Heart right ventricle (tissue), 16 donors: ENCODE results near the gene TRAPPC1. TPM values are rescaled to one million over a fixed set of nuclear protein-coding genes. Genes with fewer than 3 reads are reported as not detected.
A peak's percentile ranks its signal among the peaks of the same experiment; 100 is the strongest.

Experiments used
- ATAC-seq, 8 donors: fragments of 200-7000 bp; cut with Tn5 transposase; one replicate each; pipeline ENCODE4 v1.9.1; 2020; ENCODE audit warnings: mild to moderate bottlenecking in 8 of 8, moderate library complexity in 8 of 8, moderate number of reproducible peaks in 1 of 8
- DNase-seq, 2 donors: peaks; one replicate each; pipeline ENCODE4 v3.0.0-alpha.2; 2020
- H3K27ac ChIP-seq, 10 donors: fragments of 200-600 bp; sonication (generic) in 2 of 10; one replicate each; pipeline versions ENCODE4 v1.5.0 to v1.8.0; 2020 to 2022; ENCODE audit warnings: mild to moderate bottlenecking in 3 of 10
- H3K27me3 ChIP-seq, 7 donors: fragments of 200-600 bp; one replicate each; pipeline ENCODE4 v1.8.0; 2021 to 2022; ENCODE audit warnings: mild to moderate bottlenecking in 2 of 7
- H3K36me3 ChIP-seq, 9 donors: fragments of 200-600 bp; sonication (generic) in 1 of 9; one replicate each; pipeline versions ENCODE4 v1.5.0 to v1.8.0; 2020 to 2022; ENCODE audit warnings: mild to moderate bottlenecking in 2 of 9
- H3K4me1 ChIP-seq, 9 donors: fragments of 200-600 bp; sonication (generic) in 1 of 9; one replicate each; pipeline versions ENCODE4 v1.5.0 to v1.8.0; 2020 to 2022; ENCODE audit warnings: mild to moderate bottlenecking in 4 of 9
- H3K4me3 ChIP-seq, 10 donors: fragments of 200-600 bp; sonication (generic) in 2 of 10; one replicate each; pipeline versions ENCODE4 v1.5.0 to v1.8.0; 2020 to 2022; ENCODE audit warnings: mild to moderate bottlenecking in 7 of 10, moderate library complexity in 2 of 10
- H3K9me3 ChIP-seq, 11 donors: fragments of 200-600 bp in 10 of 11; sonication (generic) in 2 of 11; one replicate each; pipeline versions ENCODE4 v1.5.0 to v1.8.0; 2013 to 2022; ENCODE audit warnings: mild to moderate bottlenecking in 2 of 11, control low read depth in 1 of 11, moderate library complexity in 1 of 11
- WGBS, 2 donors: extraction: QIAGEN DNeasy Blood & Tissue Kit; methylation state at CpG; one replicate each; pipeline ENCODE4 v1.1.7; 2013; ENCODE audit warnings: inconsistent platforms in 1 of 2; 5-methylcytosine and 5-hydroxymethylcytosine counted together
- intact Hi-C, 10 donors: fragments of 100-400 bp; cut with DNase I; formaldehyde crosslinking; loops; one replicate each; pipeline versions ENCODE4 v1.11.1 to v1.14.2; 2022
- polyA plus RNA-seq, 2 donors: library from polyadenylated mRNA; stranded (reverse); fragments of 200-250 nt; gene quantifications; one replicate each; pipeline ENCODE4 v1.2.3, GENCODE V29; 2013
- total RNA-seq, 10 donors: library from RNA; stranded (reverse); fragmentation: NEBNext Ultra II Directional in 3 of 10; extraction: Animal tissue kit (Norgen Biotek cat#: 25700) in 3 of 10; gene quantifications; one replicate each; pipeline versions ENCODE4 v1.2.1 to v1.2.4, GENCODE V29; 2021 to 2023
- TF ChIP-seq, protein P1 (sequence below), 9 donors: fragments of 200-600 bp; sonication (generic) in 2 of 9; IDR thresholded peaks; one replicate each; pipeline versions ENCODE4 v1.5.0 to v1.8.0; 2021 to 2022; ENCODE audit warnings: antibody characterized with exemption in 9 of 9, mild to moderate bottlenecking in 5 of 9, moderate library complexity in 1 of 9
- donor health status: Arrhythmogenic right ventricular cardiomyopathy.
- donor health status: ischemic (EF 13 %, LVEDD 7.1; RV severe dilation, severe dysfunction).
- donor health status: healthy with polysubstance abuse.
- donor health status: DM: no; HTN: yes; CAD: no.
- donor health status: DM: no; HTN: no; CAD: no.
- donor health status: ischemic (EF 25% LVEDD 6.9; RV normal size, moderate dysfunction).
- donor health status: ischemic (EF 25% LVEDD 5.7; RV mildly dilated, moderate dysfunction).
- donor health status: healthy.
- donor health status: DM: yes; HTN: yes; CAD: no.
- donor health status: Ischemic cardiomyopathy.
- donor health status: ischemic (EF 35%, LVEDD 5.7; RV mildly dilated, moderate dysfunction).
- donor health status: nonischemic (EF 11% LVEDD 7.7; RV severe dilation, severe dysfunction).
- donor health status: DM: yes; HTN: yes; CAD: no.
- donor health status: PGD.
- donor health status: ischemic (EF 29% LVEDD 5.4; RV normal size, mild dysfunction).
- donor health status: nonischemic (EF 23%, LVEDD 6.1; RV moderate dilation, normal function).

TRAPPC1 gene
- total and polyA plus RNA-seq, 12 donors, result 104 to 166 (median 121) TPM

DNA sequence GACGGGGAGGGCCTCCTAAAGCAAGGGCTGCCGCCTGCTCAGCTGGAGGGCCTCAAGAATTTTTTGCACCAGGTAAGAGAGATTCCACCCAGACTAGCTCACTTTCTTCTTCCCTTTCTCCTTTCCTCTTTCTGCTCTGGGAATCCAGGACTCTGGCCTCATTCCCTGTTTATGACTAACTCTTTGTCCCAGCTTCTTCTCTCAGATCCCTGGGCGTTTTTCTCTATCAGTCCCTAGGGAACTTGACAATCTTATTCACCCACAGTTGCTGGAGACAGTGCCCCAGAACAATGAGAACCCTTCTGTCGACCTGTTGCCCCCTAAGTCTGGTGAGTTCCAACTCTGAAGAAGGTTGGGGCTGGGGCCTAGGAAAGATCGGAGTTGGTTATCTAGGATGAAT lies 15.9 kb upstream of the TRAPPC1 start:
- Histone ChIP-seq H3K36me3 (peaks cover 0 to 79% (median 55%) of the 10 kb centered on the region in 9 donors), H3K4me3 (no peak overlapping the region), H3K9me3 (no peaks in the 10 kb centered on the region), H3K4me1 (no peaks in the 10 kb centered on the region), H3K27me3 (no peaks in the 10 kb centered on the region), H3K27ac (no peak overlapping the region)
- ATAC-seq (no peak), DNase-seq (no peak)
- intact Hi-C loops, result no loop called here
- WGBS, 2 donors, result 84% methylated on average over 5 of the region's 5 CpGs
- TF ChIP-seq, protein P1, sequence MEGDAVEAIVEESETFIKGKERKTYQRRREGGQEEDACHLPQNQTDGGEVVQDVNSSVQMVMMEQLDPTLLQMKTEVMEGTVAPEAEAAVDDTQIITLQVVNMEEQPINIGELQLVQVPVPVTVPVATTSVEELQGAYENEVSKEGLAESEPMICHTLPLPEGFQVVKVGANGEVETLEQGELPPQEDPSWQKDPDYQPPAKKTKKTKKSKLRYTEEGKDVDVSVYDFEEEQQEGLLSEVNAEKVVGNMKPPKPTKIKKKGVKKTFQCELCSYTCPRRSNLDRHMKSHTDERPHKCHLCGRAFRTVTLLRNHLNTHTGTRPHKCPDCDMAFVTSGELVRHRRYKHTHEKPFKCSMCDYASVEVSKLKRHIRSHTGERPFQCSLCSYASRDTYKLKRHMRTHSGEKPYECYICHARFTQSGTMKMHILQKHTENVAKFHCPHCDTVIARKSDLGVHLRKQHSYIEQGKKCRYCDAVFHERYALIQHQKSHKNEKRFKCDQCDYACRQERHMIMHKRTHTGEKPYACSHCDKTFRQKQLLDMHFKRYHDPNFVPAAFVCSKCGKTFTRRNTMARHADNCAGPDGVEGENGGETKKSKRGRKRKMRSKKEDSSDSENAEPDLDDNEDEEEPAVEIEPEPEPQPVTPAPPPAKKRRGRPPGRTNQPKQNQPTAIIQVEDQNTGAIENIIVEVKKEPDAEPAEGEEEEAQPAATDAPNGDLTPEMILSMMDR (IDR thresholded peaks at IDR 0.05), result no peak

DNA sequence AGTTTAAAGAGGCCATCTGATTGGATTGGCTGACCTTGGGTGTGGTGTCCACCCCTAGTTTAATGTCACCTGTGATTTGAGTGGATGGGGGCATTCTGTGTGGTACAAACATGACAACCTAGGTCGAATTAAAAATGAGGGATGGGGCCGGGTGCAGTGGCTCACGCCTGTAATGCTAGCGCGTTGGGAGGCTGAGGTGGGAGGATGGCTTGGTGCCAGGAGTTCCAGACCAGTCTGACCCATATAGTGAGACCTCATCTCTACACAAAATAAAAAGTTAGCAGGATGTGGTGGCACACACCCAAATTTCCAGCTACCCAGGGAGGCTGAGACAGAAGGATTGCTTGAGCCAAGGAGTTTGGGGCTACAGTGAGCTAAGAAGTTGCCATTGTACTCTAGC lies 14.7 kb upstream of the TRAPPC1 start:
- no peaks in the 10 kb centered on the region for H3K4me1 ChIP-seq
- TF ChIP-seq, protein P1 (IDR thresholded peaks at IDR 0.05), result no peak
- no peak overlapping the region for H3K4me3 ChIP-seq
- no peak for ATAC-seq
- peaks cover 0 to 91% (median 55%) of the 10 kb centered on the region in 9 donors for H3K36me3 ChIP-seq
- WGBS, 2 donors, result 78 to 85% methylated on average over 5 of the region's 5 CpGs
- H3K9me3 ChIP-seq, result no peaks in the 10 kb centered on the region
- H3K27ac ChIP-seq, result no peak overlapping the region
- intact Hi-C loops, result no loop called here
- H3K27me3 ChIP-seq, result no peaks in the 10 kb centered on the region
- no peak for DNase-seq

DNA sequence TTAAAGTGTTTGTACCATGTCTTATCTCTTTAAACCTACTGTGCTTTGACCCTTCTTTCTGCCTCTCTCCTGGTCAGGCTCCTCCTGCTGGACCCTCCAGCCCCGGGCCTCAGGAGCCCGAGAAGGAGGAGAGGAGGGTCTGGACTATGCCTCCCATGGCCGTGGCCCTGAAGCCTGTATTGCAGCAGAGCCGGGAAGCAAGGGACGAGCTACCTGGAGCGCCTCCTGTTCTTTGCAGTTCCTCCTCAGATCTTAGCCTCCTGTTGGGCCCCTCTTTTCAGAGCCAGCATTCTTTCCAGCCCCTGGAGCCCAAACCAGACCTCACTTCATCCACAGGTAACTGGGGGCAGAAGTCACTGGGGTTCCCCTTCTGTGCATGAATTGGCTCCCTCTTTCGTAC lies 13.9 kb upstream of the TRAPPC1 start:
- H3K9me3 ChIP-seq, result no peaks in the 10 kb centered on the region
- WGBS, 2 donors, result 91 to 93% methylated on average over 7 of the region's 7 CpGs
- intact Hi-C loops, result no loop called here
- DNase-seq (no peak), ATAC-seq (no peak)
- TF ChIP-seq, protein P1 (IDR thresholded peaks at IDR 0.05), result no peak
- H3K27me3 ChIP-seq, result no peaks in the 10 kb centered on the region
- no peak overlapping the region for H3K27ac ChIP-seq
- no peaks in the 10 kb centered on the region for H3K4me1 ChIP-seq
- H3K4me3 ChIP-seq, result no peak overlapping the region
- peaks cover 0 to 99% (median 55%) of the 10 kb centered on the region in 9 donors for H3K36me3 ChIP-seq

DNA sequence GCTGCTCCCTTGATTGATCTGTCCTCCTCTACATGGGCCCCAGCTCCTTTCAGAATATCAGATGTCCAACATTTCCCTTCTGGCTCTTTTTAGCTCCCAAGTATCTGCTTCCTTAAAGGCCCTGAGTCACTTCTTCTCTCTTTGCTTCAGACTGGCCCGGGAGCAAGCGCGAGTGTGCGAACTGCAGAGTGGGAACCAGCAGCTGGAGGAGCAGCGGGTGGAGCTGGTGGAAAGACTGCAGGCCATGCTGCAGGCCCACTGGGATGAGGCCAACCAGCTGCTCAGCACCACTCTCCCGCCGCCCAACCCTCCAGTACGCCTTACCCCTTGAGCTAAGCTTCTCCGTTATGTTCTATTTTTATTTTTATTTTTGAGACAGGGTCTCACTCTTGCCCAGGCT lies 12.6 kb upstream of the TRAPPC1 start:
- intact Hi-C loops, result no loop called here
- H3K4me3 ChIP-seq, result no peak overlapping the region
- DNase-seq (no peak), ATAC-seq (peak in 1 of 8 donors; percentile 16)
- no peaks in the 10 kb centered on the region for H3K9me3 ChIP-seq
- no peaks in the 10 kb centered on the region for H3K4me1 ChIP-seq
- WGBS, 2 donors, result 92 to 96% methylated on average over 9 of the region's 9 CpGs
- no peak overlapping the region for H3K27ac ChIP-seq
- peaks cover 0 to 99% (median 54%) of the 10 kb centered on the region in 9 donors for H3K36me3 ChIP-seq
- TF ChIP-seq, protein P1 (IDR thresholded peaks at IDR 0.05), result no peak
- H3K27me3 ChIP-seq, result no peaks in the 10 kb centered on the region
